Lower leg skin (tissue), 3 donors: Measurements from ENCODE around the gene CSRP2.

Source experiments
- CTCF ChIP-seq, 3 donors: fragments of 450-650 bp; IDR thresholded peaks; one replicate each; pipeline ENCODE4 v1.5.1; 2016; ENCODE audit warnings: antibody characterized with exemption in 3 of 3, mild to moderate bottlenecking in 3 of 3, moderate library complexity in 2 of 3
- POLR2A ChIP-seq, 2 donors: fragments of 450-650 bp; IDR thresholded peaks; one replicate each; pipeline ENCODE4 v1.6.1; 2016 to 2017; ENCODE audit warnings: antibody characterized with exemption in 2 of 2, mild to moderate bottlenecking in 1 of 2, moderate library complexity in 1 of 2

- TF ChIP-seq CTCF (IDR thresholded peaks at IDR 0.05) (no peak), POLR2A (IDR thresholded peaks at IDR 0.05) (no peak)
Observed at GRCh38 chr12:76919383-76920171, 40.8 kb upstream of the CSRP2 start.
